ENCODE results near the gene CES4A.
A peak's percentile ranks its signal among the peaks of the same experiment; 100 is the strongest.
"Not testable (repeated sequence)": the region's sequence is repeated elsewhere in the genome, so short reads cannot be mapped to it uniquely, and the experiment has no call there.

Gene CES4A

DNA sequence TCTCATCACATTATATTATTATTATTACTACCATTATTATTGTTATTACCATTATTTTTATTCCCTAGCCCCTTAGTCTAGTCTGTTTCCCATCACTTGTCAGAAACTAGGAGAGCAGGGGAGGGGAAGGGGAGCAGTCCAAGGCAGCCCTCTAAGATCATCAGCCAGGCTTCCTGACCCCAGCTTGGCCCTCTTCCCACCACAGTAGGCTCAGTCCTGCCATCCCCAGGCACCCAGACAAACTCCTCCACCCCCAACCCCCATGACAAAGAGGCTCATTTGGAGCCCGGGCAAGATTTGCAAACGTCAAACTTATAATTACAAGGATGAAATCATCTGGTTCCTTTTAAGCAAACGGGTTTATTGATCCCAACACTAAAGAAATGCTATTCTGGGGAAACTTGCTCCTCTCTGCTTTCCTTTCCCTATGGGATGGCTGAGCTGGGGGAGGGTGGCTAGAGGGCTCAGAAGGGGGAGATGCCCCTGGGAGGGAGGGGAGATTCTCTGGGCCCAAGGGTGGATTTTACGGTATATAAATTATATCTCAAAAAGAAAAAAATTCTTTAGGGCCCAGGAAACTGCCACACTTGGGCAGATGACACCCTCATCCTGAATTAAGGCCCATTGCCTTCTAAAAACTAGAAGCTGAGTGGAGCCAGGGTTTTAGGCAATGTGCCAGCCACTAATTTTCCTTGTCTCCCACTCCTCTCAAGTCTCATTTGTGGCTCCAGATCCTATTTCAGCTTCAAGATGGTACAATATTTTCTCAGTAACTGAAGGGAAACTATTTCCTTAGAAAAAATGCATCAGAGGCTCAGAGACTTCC lies 36.2 kb downstream of the CES4A start:
- no peak for DNase-seq

DNA sequence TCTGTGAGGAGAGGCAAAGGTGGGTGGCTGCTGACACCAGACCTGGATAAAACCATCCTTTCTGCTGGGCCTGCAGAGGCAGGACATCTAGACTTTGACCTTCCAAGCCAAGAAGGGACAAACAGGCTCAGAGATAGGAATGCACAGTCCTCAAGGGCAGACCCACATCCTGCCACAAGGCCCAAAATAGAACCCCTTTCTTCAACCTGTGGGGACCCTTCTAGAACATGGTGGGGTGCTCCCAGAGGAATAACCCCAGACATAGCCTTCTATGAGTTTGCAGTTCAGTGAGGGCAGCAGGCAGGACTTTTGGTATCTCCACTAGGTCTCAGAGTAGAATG lies 36.8 kb downstream of the CES4A start:
- DNase-seq, result no peak

DNA sequence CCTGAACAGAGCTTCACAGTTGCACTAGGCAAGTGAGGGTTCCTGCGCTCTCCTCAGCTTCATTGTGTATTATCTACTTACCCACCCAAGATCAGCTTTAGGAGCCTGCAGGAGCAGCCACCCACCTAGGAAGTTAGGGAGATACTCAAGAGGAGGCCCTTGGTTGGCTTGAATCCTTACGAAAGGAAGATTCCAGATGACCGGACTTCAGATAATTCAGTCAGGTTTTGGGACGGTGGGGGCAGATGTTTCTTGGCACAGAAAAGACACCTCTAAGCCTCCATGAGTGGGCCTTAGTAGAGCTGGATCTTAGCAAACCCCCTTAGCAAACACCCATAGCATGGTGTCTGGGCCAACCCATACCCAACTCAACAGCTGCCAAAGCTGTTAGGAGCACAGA lies 38.2 kb downstream of the CES4A start:
- DNase-seq, result no peak

DNA sequence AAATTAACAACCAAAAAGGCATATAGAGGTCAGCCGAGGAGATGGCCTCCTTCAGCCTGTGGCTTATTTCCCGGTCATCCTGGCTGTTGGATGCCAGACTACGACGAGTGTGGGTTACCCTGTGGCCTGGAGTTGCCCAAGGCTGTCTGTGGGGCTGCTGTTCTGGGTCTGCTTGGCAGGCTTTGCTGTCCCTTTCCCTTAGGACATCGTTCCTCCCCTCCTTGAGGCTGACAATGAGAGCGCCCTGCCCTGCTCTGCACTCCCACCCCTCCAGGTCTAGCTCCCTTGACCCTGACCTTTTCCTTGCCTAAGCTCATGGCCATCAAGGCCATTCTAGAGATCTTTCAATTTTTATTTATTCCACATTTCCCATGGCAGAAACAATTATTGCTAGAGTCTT lies 38.7 kb downstream of the CES4A start:
- no peak for DNase-seq

DNA sequence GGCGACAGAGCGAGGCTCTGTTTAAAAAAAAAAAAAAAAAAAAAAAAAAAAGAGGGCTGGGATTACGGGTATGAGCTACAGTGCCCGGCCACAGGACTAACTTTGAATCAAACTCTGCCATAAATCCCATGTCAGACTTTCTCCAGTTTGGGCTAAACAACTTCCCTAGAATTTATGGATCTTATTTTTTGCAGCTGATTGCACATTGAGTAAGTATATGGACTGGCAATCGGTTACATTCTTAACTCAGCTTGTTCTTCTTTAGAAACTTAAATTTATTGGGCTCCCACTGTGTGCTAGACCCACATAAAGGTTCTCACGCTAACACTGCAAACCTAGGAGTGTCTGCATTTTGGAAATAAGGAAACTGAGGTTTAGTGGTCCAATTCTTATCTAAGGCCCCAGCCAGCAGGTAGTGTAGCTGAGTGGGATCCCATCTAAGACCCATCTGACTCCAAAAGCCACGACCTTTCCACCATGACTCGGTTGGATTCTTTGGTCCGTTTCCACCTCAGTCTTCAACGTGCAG lies 39.8 kb downstream of the CES4A start:
- DNase-seq, result no peak

DNA sequence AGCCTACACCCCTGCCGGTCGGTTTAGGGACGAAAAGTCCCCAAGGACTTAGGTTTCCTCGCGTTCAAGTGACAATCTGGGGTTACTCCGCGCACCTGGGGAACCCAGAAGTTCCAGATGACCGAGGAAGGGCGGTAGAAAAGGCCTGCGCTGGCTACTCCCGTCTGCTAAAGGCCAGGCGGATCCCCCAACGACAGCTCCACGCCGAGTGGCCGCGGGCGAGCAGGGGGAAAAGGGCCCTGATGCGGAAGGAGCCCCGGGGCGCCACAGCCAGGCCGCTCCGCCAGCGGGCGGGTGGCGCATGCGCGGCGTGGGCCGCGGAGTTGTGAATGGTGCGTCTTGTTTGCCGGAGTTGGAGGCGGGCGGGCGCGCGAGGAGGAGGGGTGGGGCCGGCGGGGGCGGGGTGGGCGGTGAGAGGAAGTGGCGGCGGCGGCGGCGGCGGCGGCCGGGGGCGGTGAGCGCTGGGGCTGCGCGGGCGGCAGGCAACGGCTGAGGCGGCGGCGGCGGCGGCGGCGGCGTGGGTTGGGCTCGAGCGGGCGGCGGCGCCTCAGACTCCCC lies 40.4 kb downstream of the CES4A start, which contains the start of gene CBFB:
Gene CBFB, plus strand, starts transcription at position 454 of the 558 bp plus-strand sequence. CDS start 259 bp downstream, outside the sequence.
- DNase-seq, result peak; percentile 92

DNA sequence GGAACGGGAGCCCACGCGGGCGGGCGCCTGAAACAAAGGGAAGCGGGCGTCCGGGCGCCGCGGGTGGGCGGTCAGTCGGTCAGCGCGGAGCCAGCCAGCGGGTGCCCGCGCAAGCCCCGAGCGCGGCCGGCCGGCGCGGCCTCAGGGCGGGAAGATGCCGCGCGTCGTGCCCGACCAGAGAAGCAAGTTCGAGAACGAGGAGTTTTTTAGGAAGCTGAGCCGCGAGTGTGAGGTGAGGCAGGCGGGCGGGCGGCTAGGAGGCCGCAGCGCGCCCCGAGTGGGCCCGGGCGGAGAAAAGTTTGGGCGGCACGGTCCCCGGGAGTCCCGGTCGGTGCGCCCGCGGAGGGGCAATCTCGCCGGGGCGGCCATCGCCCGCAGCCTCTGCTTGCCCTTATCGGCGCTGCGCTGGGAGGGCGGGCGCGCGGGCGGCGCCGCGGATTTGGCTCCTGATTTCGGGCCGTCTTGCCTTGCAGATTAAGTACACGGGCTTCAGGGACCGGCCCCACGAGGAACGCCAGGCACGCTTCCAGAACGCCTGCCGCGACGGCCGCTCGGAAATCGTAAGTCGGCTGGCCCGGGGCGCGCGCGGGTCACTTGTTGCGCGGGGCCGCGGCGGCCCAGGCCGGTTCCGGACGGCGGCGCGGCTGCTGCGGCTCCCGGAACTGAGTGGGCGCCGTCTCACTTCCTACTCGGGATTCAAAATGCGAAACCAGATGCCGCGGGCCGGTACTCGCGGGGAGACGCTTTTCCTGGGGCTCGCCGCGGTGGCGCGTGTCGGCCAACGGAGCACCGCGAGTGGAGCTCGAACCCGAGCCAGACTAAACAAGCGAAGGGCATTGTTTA lies 41.1 kb downstream of the CES4A start:
- DNase-seq, result peak; percentile 39

DNA sequence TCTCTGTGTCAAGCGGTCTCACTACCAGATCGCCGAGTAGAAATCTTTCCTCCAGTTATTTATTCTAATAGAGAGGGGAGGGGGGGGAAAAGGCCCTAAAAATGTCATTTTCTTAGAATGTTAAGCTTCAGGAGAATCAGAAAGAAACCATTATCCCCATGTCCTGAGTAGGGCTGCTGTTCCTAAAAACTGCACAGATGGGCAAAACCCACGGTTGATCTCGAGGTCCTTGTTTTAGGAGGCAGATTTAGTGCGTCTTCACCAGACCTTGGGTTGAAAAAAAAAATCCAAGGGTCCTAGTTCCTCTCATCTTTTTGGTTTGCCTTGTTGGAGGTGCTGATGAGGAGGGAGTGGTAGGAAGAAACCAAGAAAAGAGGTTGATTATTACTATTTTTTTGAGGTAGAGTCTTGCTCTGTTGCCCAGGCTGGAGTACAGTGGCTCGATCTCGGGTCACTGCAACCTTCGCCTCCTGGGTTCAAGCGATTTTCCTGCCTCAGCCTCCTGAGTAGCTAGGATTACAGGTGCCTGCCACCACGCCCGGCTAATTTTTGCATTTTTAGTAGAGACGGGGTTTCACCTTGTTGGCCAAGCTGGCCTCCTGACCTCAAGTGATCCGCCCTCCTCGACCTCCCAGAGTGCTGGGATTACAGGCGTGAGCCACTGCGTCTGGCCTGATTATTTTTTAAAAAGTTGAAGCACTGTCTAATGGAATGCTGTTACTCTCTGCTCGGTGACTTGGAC lies 42.0 kb downstream of the CES4A start:
- DNase-seq, result no peak

DNA sequence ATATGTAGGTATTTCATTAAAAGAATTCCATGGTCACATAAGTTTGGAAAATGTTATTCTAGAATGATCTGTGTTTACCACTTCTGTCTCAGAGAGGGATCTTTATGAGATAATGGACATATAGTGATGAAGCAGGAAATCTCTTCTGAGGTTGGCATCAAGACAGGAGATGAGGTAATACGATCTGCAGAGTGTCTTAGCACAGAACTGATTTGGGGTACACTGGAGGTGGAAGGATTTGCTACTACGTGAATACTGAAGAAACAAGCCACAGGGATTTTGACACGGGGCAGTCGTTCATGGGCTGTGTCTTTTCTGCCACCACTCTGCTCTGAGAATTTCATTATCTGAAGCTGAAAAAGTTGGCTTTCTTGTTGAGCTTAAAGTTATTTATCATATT lies 46.1 kb downstream of the CES4A start:
- no peak for DNase-seq

DNA sequence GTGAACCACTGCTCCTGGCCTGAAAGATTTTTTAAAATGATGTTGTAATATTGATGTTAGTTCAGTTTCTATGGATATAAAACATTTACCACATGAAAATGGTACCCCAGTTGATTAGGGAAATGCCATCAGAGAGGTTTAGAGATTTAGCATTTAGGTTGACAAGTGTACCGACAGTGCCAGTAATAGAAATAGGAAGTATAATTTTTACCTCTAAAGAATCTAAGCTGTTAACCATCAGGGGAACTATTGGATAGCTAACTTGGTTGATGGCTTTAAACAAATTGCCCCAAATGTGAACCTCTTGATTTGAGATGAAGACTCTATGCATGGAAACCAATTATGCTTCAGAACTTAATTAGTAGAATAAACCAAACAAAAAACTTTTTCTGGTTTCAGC lies 47.0 kb downstream of the CES4A start:
- no peak for DNase-seq

DNA sequence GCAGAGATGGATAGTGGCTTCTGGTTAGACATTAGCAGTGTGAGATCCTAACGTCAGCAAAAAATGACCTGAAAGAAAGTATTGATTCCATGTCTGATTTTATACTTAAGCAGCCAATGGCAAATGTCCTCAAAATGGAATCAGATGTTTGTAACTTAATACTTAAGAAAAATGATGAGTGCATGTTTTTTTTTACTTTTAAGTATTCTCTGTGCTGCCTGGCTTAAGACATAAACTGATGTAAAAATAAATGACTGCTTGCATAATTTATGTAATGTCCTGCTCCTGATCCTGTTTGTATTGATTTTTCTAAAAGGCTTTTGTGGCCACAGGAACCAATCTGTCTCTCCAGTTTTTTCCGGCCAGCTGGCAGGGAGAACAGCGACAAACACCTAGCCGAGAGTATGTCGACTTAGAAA lies 47.9 kb downstream of the CES4A start:
- DNase-seq, result no peak

DNA sequence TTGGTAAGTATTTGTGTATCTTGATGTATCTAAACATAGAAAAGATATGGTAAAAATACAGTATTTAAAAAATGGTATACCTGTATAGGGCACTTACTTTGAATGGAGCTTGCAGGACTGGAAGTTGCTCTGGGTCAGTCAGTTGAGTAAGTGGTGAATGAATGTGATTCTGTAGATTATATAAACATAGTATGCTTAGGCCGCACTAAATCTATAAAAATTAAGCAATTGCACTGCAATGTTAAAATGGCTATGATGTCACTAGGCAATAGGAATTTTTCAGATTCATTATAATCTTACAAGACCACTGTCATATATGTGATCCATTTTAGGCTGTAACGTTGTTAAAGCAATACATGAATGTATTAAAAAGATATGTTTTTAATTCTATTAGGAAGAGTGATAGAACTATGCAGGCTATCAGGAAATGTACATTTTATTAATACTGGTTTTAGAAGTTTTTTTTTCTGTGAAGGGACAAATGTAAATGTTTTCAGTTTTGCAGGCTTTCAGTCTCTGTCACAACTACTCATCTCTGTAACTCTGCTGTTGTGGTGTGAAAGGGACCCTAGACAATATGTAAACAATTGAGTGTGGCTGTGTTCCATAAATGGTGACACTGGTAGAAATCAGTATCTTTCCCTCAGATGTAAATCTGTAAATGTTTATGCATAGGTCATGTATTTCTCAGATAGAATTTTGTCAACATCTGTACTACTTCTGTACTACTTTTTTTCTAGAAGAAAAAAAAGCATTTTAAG lies 51.1 kb downstream of the CES4A start:
- DNase-seq, result no peak

DNA sequence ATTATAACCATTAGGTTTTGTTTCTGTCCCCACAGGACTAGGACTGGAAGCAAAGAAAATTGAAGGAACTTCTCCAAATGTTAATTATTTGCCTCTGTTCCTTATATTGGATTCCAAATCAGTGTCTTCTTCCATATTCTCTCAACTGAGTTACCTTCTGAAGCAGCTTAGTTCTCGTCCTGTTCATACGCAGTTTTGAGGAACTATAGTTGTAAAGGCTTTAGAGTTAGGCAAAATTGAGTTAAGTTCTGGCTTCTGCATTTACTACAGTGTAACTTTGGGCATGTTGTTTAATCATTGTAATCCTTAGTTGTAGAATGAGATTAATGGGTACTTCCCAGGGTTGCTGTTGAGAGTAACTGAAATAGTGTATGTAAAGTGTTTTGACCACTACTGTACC lies 51.8 kb downstream of the CES4A start:
- no peak for DNase-seq

DNA sequence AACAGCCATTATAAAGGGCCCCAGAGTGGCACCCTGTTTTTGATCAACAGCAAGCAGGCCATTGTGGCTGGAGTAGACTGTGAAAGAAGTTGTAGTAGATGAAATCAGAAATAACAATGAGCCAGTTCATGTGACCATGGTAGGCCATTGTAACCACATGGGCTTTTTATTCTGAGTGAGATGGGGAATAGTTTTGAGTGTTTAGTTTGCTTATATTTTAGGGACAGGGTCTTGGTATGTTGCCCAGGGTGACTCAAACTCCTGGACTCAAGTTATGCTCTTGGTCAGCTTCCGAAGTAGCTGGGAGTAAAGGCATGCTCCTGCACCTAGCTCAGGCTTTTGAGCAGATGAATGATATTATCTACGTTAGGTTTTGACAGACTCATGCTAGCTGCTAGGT lies 52.5 kb downstream of the CES4A start:
- DNase-seq, result no peak

DNA sequence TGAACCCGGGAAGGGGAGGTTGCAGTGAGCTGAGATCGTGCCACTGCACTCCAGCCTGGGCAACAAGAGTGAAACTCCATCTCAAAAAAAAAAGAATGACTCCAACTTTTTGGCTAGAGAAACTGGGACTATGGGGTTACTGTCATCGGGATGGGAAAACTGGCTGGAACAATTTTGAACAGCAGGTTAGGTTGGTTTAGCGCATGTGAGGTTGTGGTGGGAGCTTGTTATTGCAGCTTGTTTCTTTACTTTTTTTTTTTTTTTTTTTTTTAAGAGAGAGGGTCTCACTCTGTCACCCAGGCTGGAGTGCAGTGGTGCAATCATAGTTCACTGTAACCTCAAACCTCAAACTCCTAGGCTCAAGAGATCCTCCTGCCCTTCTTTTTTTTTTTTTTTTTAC lies 53.1 kb downstream of the CES4A start:
- DNase-seq, result not testable (repeated sequence)

DNA sequence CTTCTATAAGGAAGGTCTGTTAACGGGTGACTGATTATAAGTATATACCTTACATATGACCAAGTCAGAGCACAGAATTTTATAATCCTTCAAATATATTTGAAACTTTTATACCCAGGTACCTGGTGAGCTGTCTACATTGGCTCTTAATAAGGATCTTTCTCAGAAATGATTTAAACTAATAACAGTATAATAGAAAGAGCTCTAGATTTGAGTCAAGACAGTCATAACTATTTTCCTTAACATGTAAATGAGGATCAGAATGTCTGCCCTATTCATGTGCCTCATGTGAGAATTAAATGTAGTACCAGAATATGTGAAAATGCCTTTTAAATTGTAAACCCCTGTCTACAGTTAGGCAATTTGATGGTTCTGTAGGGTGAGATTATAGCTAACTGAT lies 55.0 kb downstream of the CES4A start:
- no peak for DNase-seq

DNA sequence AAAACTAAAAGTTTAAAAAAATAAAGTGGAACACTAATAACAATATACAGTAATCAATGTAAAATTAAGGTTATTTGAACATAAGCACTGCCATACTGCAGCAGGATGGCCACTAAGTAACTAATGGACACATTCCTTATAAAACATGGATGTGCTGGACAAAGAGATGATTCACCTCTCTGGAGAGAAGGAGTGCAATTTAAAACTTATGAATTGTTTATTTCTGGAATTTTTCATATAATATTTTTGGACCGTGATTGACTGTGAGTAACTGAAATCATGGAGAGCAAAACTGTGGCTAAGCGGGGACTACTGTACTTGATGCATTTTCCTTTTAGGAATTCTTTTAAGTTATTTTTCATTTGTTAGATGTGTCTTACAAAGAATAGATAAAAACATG lies 62.4 kb downstream of the CES4A start:
- no peak for DNase-seq

DNA sequence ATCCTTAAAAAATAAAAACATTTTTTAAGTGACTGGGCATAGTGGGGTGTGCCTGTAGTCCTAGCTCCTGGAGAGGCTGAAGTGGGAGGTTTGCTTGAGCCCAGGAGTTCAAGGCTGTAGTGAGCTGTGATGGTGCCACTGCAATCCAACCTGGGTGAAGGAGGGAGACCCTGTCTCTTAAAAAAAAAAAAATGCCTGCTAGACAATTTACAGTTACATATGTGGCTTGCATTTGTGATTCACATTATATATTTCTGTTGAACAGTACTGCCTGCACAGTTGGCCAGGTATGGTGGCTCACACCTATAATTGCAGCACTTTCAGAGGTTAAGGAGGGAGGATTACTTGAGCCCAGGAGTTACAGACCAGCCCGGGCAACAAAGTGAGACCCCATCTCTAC lies 64.0 kb downstream of the CES4A start:
- no peak for DNase-seq

DNA sequence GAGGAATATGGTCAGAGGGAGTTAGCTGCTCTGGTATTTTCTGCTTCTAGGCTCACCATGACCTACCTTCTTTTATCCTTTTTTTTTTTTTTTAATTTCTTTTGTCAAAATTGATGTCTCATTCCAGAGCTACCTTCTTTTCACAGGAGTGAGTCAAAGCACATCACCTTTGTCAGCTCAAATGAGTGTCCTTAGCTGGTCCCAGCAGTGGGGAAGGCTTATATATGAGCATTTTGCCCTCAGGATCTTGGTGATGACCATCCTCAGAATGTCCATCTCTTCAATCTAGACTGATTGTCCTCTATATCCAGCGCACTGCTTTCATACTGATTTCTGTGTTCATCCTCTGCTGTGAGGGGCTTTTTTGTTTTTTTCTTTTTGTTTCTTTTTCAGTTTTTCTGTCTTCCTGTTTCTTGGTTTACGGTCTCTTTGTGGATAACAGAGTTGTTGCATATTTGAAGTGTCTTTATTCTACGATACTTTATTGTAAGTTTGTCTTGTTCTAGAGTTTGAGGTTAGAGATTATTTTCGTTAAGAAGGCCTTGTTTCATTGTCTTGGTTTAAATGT lies 65.5 kb downstream of the CES4A start:
- DNase-seq, result no peak

DNA sequence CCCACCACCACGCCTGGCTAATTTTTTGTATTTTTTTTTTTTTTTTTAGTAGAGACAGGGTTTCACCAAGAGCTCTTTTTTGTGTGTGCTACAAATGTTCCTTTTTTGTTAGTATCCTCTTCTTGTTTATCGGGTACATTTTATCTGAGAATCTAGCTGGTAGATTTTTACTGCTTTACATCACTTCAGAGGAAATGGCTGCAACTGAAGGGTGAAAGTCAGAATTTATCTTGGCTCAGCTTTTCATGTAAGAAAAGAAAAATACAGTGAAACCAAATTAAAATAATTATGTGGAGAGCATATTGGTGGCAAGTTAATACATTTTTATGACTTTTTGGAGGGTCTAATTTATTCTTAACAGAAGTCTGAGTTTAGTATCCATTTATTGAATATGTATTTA lies 66.5 kb downstream of the CES4A start:
- DNase-seq, result no peak

DNA sequence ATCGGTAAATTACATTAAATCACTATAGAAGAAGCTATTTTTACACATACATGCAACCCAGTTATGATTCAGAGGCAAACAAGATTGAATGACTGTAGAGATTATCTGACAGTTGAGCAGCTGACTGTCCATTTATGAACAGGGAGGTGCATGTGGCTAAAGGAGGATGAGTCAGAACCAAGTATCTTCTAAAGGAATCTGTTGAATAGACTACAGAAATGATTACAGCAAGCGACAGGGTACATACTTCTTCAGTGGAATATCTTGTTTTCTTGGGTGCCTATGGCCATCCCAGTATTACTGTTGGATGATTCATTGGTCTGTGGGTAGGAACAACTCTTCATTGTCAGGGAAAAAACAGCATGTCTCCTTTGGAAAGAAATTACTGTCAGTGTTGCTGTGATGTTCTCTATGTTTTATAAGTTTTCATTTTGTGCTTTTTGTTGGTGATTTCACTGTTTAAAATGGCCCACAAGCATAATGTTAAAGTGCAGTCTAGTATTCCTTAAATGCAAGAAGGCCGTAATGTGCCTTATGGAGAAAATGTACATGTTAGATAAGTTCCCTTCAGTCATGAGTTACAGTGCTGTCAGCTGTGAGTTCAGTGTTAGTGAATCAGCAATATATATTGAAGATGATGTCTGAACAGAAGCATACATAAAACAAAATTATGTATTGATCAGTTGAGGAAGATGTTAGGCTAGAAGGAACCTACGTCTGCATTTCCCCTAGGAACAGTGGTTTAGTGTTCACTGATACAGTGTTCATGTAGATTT lies 67.5 kb downstream of the CES4A start:
- no peak for DNase-seq
